GM21717 (cell line): Measurements from ENCODE around the gene ATP1B2.
"Not testable (repeated sequence)": the region's sequence is repeated elsewhere in the genome, so short reads cannot be mapped to it uniquely, and the experiment has no call there.

Experiments
- ATAC-seq: cut with Tn5 transposase; IDR thresholded peaks from one replicate; pipeline ENCODE4 v1.9.1; 2021; ENCODE audit warnings: mild to moderate bottlenecking, moderate library complexity; ENCODE audit not compliant: unreplicated experiment

Gene ATP1B2, protein sequence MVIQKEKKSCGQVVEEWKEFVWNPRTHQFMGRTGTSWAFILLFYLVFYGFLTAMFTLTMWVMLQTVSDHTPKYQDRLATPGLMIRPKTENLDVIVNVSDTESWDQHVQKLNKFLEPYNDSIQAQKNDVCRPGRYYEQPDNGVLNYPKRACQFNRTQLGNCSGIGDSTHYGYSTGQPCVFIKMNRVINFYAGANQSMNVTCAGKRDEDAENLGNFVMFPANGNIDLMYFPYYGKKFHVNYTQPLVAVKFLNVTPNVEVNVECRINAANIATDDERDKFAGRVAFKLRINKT

DNA sequence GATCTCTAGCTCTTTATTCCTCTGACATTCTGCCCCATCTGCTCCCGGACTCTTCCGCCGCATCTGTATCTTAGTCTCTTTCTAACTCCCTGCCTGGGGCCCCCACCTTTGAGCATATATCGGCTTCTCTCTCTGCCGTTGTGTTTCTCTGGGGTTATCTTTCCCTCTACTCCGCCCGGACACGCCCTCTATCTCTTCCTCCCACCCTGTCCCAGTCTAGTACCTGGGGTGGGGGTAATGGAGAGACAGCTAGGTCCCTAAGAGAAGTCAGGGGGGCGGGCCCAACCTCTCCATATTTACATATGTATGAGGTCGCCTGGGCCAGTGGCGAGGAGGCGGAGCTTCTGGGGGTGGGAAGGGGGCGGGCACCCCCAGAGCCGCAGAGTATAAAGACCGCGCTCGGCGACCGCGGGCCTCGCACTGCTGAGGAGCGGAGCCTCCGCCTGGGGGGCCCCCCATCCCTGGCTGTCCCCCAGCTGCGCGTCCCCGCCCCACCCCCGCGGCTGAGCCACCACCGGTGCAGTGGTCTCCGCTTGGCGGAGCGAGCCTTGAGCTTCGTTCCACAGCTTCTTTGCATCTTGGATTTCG is at the start of gene ATP1B2:
Gene ATP1B2, plus strand, starts transcription at position 418 of the 588 bp plus-strand sequence. CDS start 593 bp downstream, outside the sequence.
- ATAC-seq = no peak

GRCh38 chr17:7606280-7606679 is 44.4 kb upstream of the ATP1B2 start:
- no peak for ATAC-seq

DNA sequence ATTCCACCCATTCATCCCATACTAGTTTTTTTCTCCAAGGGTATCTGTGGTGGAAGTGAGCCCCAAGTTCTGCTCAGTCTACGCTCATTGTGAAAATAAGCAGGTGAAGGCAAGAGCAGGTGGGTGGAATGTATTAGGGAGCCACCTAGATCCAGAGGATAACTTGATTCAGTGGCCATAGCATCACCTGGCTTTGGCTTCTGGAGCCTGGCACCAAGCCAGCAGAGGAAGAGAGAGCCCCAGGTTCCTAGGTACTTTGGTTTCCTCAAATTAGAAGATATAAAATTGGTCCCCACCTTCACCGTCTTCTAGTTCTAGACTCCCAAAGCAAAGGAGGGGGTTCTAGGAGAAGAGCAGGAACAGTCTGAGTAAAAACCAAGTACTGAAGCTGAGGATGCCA is 40.1 kb upstream of the ATP1B2 start:
- no peak for ATAC-seq

DNA sequence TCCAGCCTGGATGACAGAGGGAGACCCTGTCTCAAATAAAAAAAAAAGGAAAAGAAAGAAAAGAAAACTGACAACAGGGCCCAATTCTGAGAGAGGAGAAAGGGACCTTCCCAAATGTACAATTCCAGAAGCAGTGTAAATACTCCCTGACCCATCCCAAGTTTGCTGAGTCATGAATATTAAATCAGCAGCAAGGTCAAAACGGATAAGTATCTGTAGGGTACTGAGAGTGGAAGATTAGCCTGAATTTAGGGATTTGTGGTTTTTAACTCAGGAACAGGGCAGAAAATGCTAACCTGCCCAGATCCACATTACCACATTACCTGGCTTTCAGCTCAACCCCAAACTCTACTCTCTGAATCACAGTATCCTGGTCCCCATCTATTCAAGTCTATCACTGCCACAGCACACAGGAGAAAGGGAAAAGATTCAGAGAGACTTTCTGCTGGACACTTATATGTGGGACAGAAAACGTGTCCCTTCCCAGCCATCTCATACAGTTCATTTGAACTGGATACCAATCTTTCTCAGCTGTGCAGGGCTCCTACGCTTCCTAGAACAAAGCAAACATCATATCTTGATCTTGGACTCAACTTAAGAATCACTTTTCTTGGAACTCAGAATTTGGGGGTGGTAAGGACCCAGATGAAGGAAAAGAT is 39.0 kb upstream of the ATP1B2 start:
- ATAC-seq = no peak

DNA sequence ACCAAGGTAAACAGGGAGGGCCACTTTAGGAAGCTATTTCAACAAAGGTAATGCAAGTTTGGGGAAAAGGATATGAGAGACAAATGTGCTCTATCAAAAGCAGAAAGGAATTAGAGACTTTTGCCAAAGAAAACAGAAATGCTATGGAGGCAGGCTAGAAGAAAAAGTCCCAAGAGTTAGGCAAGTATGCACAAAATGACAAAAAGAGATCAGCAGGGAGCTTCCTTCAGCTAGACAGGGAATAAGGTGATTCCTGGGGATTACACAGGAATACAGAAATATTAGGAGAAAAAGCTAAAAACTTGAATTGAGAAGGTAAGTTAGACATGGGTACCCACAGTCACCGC is 38.5 kb upstream of the ATP1B2 start:
- ATAC-seq = no peak

DNA sequence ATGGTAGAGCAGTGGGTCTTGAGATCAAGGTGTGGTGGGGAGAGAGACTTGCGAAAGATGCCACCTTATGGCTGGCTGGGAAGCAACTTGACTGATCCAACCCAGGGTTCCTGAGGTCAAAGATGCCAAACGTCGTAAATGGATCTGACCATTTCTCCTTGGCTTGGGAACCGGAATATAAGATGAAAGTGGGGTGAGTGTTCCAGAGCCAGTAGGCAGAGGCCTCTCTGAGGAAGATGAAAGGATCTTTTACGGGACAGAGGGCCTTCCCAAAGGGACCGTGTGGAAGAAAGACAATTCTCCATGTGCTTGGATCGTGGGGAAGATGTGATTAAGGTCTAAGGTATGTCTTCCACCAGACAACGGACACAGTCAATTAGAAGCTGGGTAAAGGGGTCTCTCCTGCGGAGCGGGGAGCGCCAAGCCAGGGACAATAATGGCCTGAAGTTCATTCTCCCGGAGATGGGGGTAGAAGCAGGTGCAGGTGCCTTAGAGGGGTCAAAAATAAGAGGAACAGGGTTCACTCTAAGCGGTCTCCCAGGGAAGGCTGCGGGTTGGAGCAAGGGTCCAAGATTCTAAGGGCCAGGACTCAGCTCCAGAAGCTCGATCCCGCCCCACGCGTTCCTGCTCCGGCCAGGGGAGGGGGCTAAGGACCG is 36.8 kb upstream of the ATP1B2 start:
- ATAC-seq = peak; percentile 5

DNA sequence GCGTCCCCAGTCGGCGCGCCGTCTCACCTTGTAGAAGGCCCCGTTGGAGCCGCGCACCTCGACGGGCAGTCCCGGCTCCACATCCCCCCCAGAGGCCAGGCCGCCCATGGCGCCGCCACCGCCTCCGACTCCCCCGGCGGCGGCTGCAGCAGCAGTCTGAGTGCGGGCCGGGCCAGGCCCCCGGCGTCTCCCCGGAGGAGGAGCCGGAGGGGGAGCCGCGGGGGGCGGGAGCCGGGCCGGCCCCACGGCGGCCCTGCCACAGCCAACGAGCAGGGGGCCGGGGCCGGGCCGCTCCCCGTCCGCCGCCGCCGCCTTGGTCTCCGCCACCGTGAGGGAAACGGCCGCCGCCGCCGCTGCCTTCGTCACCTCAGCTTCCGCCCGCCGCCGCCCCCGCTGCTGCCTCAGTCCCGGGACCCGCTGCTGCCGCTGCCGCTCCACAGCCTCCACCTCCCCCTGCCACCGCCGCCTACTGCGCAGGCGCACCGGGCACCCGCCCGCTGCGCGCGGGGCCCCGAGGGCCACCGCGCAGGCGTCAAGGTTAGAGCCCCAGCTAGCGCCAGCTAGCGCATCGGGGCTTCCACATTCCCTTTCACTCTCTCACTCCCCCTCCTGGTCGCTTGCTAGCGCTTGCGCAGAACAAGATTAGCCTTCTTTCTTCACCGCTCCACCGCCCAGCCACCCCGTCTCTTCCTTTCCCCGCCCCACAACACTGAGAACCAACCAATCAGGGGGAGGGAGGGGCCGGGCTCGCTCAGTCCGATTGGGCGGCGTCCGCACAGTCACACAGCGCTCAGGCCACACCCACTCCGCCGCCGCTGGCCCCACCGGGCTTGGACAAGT is 36.1 kb upstream of the ATP1B2 start, which contains the start of gene FXR2:
Gene FXR2, minus strand, starts transcription at position 473 of the 840 bp plus-strand sequence. Its CDS starts 365 bp downstream, at position 108.
- ATAC-seq = peak; percentile 65

GRCh38 chr17:7615265-7615747 is 35.4 kb upstream of the ATP1B2 start:
- ATAC-seq = no peak

DNA sequence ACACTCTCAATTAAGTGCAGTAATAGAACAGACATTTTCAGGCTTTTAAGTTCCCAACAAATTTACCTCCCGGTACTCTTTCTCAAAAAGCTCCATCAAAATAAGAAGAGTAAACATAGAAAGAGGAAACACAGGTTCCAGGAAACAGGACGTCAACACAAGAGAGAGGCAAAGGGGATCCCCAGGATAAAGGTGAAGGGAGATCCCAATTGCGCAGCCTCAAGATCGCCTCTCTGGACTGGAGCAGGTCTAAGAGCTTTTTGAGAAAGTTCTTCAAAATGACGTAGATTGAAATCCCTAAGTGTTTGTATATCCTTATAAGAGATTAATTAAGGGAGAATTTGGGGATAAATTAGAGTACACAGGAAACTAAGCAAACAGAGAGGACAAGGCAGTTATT is 32.1 kb upstream of the ATP1B2 start:
- ATAC-seq = no peak

DNA sequence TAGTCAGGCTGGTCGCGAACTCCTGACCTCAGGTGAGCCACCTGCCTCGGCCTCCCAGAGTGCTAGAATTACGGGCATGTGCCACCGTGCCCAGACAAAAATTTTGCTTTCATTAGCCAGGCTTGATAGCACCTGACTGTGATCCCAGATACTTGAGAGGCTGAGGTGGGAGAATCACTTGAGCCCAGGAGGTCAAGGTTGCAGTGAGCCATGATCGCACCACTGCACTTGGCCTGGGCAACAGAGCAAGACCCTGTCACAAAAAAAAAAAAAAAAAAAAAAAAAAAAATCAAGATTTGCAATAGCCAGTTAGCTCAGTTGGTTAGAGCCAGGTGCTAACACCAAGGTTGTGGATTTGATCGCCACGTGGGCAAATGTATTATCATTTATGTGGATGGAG is 29.9 kb upstream of the ATP1B2 start:
- no peak for ATAC-seq

- ATAC-seq = no peak
Measured at GRCh38 chr17:7623661-7624060, 27.1 kb upstream of the ATP1B2 start.

DNA sequence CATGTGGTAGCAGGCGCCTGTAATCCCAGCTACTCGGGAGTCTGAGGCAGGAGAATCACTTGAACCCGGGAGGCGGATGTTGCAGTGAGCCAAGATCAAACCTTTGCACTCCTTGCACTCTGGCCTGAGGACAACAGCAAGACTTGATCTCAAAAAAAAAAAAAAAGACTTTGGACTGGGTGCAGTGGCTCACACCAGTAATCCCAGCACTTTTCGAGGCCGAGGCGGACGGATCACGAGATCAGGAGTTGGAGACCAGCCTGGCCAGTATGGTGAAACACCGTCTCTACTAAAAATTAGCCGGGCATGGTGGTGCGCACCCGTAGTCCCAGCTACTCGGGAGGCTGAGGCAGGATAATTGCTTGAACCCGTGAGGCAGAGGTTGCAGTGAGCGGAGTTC is 25.0 kb upstream of the ATP1B2 start:
- ATAC-seq = not testable (repeated sequence)

- ATAC-seq = no peak
Measured at GRCh38 chr17:7626307-7626706, 24.4 kb upstream of the ATP1B2 start.

DNA sequence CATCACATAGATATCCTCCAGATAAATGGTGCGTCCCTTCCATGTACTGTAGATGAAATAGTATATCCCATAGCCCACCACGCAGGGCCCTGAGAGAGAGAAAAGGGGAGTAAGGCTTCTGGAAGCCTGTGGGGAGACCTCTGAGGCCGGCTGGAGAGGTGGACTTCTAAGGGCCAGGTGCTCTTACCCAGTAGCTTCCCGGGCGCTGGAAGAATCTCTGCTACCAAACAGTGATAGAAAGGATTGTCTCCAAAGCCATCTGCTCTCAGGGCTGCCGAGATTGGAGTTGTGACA is 23.8 kb upstream of the ATP1B2 start:
- no peak for ATAC-seq

- ATAC-seq = no peak
Measured at GRCh38 chr17:7627250-7628121, 23.2 kb upstream of the ATP1B2 start, which contains the start of gene SAT2. TSS of gene SAT2 (minus strand) at chr17:7627821. CDS start at chr17:7627635, 186 bp downstream.

DNA sequence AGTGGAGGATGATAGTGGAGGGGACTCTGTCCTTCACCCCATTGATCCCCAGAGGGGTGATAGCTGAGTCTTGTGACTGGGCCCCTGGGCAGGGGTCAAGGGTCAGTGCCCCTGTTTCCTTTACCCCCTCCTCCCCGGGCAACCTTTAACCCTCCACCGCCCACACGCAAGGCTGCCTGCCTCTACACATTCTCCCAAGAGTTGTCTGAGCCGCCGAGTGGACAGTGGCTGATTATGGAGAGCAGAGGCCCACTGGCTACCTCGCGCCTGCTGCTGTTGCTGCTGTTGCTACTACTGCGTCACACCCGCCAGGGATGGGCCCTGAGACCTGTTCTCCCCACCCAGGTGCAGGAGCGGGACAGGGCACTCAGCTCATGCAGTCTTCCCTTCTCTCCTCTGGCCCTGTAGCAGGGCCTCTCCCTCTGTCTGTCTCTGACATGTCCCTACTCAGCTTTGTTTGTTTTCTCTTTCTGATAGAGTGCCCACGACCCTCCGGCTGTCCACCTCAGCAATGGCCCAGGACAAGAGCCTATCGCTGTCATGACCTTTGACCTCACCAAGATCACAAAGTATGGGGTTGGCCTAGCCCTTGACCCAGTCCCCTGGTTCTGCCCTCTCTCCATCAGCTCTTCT is 20.7 kb upstream of the ATP1B2 start, which contains the start of gene SHBG:
Gene SHBG, plus strand, starts transcription at position 197 of the 633 bp plus-strand sequence. Its CDS starts 38 bp downstream, at position 235.
- no peak for ATAC-seq

DNA sequence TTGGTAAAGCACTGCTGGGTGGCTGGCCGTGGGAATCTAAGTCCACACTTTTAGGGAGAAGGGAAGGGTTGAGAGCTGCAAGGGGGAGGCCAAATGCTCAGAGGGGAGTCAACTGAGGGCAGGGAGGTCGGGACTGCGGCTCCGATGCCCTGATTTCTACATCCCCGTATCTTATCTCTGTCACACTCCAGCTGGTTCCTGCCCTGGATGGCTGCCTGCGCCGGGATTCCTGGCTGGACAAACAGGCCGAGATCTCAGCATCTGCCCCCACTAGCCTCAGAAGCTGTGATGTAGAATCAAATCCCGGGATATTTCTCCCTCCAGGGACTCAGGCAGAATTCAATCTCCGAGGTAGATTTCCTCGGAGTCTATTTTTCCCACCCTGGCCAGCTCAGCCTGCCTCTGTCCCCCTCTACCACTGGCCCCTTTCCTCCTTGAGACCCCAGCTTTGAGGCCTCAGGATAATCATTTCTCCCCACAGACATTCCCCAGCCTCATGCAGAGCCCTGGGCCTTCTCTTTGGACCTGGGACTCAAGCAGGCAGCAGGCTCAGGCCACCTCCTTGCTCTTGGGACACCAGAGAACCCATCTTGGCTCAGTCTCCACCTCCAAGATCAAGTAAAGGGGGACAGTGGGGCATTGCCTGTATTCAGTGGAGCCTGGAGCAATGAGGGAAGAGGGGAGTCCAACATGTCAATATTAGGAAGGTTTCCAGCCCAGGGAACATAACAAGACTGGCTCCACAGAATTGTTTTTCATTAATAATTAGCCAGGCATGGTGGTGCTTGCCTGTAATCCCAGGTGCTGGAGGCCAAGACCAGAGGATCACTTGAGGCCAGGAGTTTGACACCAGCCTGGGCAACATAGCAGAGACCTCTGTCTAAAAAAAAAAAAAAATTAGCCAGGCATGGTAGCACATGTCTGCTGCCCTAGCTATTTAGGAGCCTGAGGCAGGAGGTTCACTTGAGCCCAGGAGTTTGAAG is 19.0 kb upstream of the ATP1B2 start:
- no peak for ATAC-seq

GRCh38 chr17:7632492-7632894 is 18.2 kb upstream of the ATP1B2 start:
- no peak for ATAC-seq
